GM12878 (cell line): Measurements from ENCODE around the gene TP73. TPM values are rescaled to one million over a fixed set of nuclear protein-coding genes. Genes with fewer than 3 reads are reported as not detected.
A peak's percentile ranks its signal among the peaks of the same experiment; 100 is the strongest.

ENCODE experiments used
- ATAC-seq: fragments of 200-7000 bp; cut with Tn5 transposase; 3 replicates; pipeline ENCODE4 v1.9.1; 2020; ENCODE audit warnings: mild to moderate bottlenecking, moderate library complexity
- BruUV-seq: library from RNA; stranded (reverse); fragments of 400-500 nt; replicated peaks from 2 replicates; lab custom pipeline; 2021; lab: Mats Ljungman, UMichigan
- CTCF ChIA-PET: fragments of 300-600 bp; sonication (Branson Sonifier 250); formaldehyde crosslinking; extraction: SDS; loops from one replicate; lab custom pipeline; 2021; ENCODE audit warnings: inconsistent platforms; lab: Yijun Ruan, JAX
- POLR2A ChIA-PET: fragments of 350-600 bp; formaldehyde crosslinking; extraction: SDS; loops from one replicate; lab custom pipeline; 2021; ENCODE audit warnings: inconsistent platforms; lab: Charles Lee
- RAD21 ChIA-PET: fragments of 300-600 bp; sonication (Branson Sonifier 250); formaldehyde crosslinking; loops from one replicate; lab custom pipeline; 2023; ENCODE audit warnings: antibody characterized with exemption; ENCODE audit not compliant: unreplicated experiment; lab: Charles Lee
- SMC1A ChIA-PET: fragments of 300-600 bp; sonication (Branson Sonifier 250); formaldehyde crosslinking; loops from one replicate; lab custom pipeline; 2023; ENCODE audit not compliant: unreplicated experiment, uncharacterized antibody; lab: Charles Lee
- DNase-seq: peaks from one replicate; pipeline ENCODE4 v3.0.0-alpha.2; 2011; ENCODE audit warnings: low read depth, low spot score
- FAIRE-seq: peaks from 3 replicates; lab custom pipeline; 2011; peaks lifted over from hg19 to GRCh38; lab: Jason Lieb, UNC
- H2AFZ ChIP-seq: 2 replicates; pipeline ENCODE4 v1.6.0; 2011; ENCODE audit warnings: low read depth, low read length, control low read depth; ENCODE audit not compliant: control insufficient read depth
- H3K27ac ChIP-seq: 2 replicates; pipeline ENCODE4 v1.5.1; 2011; ENCODE audit warnings: control low read depth; ENCODE audit not compliant: control insufficient read depth, insufficient read depth
- H3K27me3 ChIP-seq, 2 experiments: replicated peaks in 1 of 2; 2 replicates each; pipeline versions ENCODE4 v1.6.0 to v1.6.1; 2011; ENCODE audit warnings: low read length in 1 of 2; ENCODE audit not compliant: control insufficient read depth in 2 of 2, insufficient read depth in 2 of 2
- H3K36me3 ChIP-seq, 2 experiments: 2 replicates each; pipeline ENCODE4 v1.5.1; 2011; ENCODE audit warnings: low read length in 1 of 2; ENCODE audit not compliant: control insufficient read depth in 2 of 2, insufficient read depth in 2 of 2
- H3K4me1 ChIP-seq: 2 replicates; pipeline ENCODE4 v1.6.1; 2011; ENCODE audit warnings: mild to moderate bottlenecking, low read length, moderate library complexity, mixed read lengths; ENCODE audit not compliant: control insufficient read depth, insufficient read depth
- H3K4me2 ChIP-seq: 2 replicates; pipeline ENCODE4 v1.6.0; 2011; ENCODE audit warnings: control low read depth; ENCODE audit not compliant: control insufficient read depth, insufficient read depth
- H3K4me3 ChIP-seq: fragments of 200-600 bp; sonication (generic); 2 replicates; pipeline ENCODE4 v1.5.1; 2016
- H3K79me2 ChIP-seq: 2 replicates; pipeline ENCODE4 v1.6.0; 2011; ENCODE audit warnings: low read length; ENCODE audit not compliant: control insufficient read depth, insufficient read depth
- H3K9ac ChIP-seq: 2 replicates; pipeline ENCODE4 v1.8.0; 2011; ENCODE audit warnings: low read length, control low read depth, mixed read lengths; ENCODE audit not compliant: control insufficient read depth, insufficient read depth
- H3K9me3 ChIP-seq: replicated peaks from 3 replicates; pipeline ENCODE4 v1.5.1; 2011; ENCODE audit warnings: mild to moderate bottlenecking, low read length; ENCODE audit not compliant: control insufficient read depth, insufficient read depth
- H4K20me1 ChIP-seq: 2 replicates; pipeline ENCODE4 v1.6.0; 2011; ENCODE audit not compliant: control insufficient read depth, insufficient read depth
- BHLHE40 ChIP-seq, 2 experiments: fragments of 450-650 bp in 1 of 2; IDR thresholded peaks; 2 replicates each; pipeline ENCODE4 v1.6.1; 2011 to 2017; ENCODE audit warnings: low read depth in 2 of 2, borderline replicate concordance in 1 of 2, improper control_type of control experiment in 1 of 2, low read length in 1 of 2, mild to moderate bottlenecking in 1 of 2
- BRCA1 ChIP-seq: IDR thresholded peaks from 2 replicates; pipeline ENCODE4 v1.6.1; 2011; ENCODE audit warnings: low read depth, low read length, improper control_type of control experiment
- CTCF ChIP-seq, 3 experiments: IDR thresholded peaks in 2 of 3; conservative IDR thresholded peaks in 1 of 3; 2 replicates each; pipeline ENCODE4 v1.5.1; 2011; ENCODE audit warnings: low read depth in 3 of 3, low read length in 3 of 3, mild to moderate bottlenecking in 3 of 3, control low read depth in 2 of 3, moderate library complexity in 2 of 3, inconsistent platforms in 1 of 3, mixed read lengths in 1 of 3; ENCODE audit not compliant: control insufficient read depth in 2 of 3, insufficient read depth in 1 of 3; ENCODE audit errors: extremely low read depth in 1 of 3
- HDGF ChIP-seq: fragments of 450-650 bp; IDR thresholded peaks from 2 replicates; pipeline ENCODE4 v1.6.1; 2016; ENCODE audit warnings: antibody characterized with exemption
- POLR2AphosphoS5 ChIP-seq: IDR thresholded peaks from 2 replicates; pipeline ENCODE4 v1.6.1; 2011; ENCODE audit warnings: mild to moderate bottlenecking, low read length, inconsistent platforms
- SIX5 ChIP-seq: IDR thresholded peaks from 2 replicates; pipeline ENCODE4 v1.6.1; 2011; ENCODE audit warnings: mild to moderate bottlenecking, low read depth, low read length, moderate library complexity; ENCODE audit not compliant: severe bottlenecking
- SMAD5 ChIP-seq: IDR thresholded peaks from 2 replicates; pipeline ENCODE4 v1.6.1; 2016; ENCODE audit warnings: antibody characterized with exemption, low read depth
- SMARCA5 ChIP-seq: fragments of 450-650 bp; IDR thresholded peaks from 2 replicates; pipeline ENCODE4 v1.6.1; 2017; ENCODE audit warnings: mild to moderate bottlenecking
- STAT3 ChIP-seq: IDR thresholded peaks from 2 replicates; pipeline ENCODE4 v1.6.1; 2011; ENCODE audit warnings: low read depth, low read length, improper control_type of control experiment
- YY1 ChIP-seq: IDR thresholded peaks from 2 replicates; pipeline ENCODE4 v1.6.1; 2011; ENCODE audit warnings: low read depth, mild to moderate bottlenecking, low read length
- ZNF217 ChIP-seq: fragments of 450-650 bp; IDR thresholded peaks from 2 replicates; pipeline ENCODE4 v1.6.1; 2017; ENCODE audit warnings: antibody characterized with exemption, mild to moderate bottlenecking
- ZNF384 ChIP-seq: IDR thresholded peaks from 2 replicates; pipeline ENCODE4 v1.6.1; 2012; ENCODE audit warnings: low read depth, mild to moderate bottlenecking, low read length, improper control_type of control experiment, borderline replicate concordance
- WGBS: methylation state at CpG from one replicate; pipeline ENCODE4 v1.1.6; 2016; ENCODE audit warnings: low lambda C conversion rate; ENCODE audit not compliant: insufficient replicate concordance, insufficient coverage; ENCODE audit errors: missing lambda C conversion rate; 5-methylcytosine and 5-hydroxymethylcytosine counted together
- in situ Hi-C: fragments of 300-500 bp; cut with MboI; formaldehyde crosslinking; loops from 9 replicates; pipeline ENCODE4 v1.14.3; 2018; ENCODE audit warnings: mixed read lengths
- intact Hi-C: fragments of 100-400 bp; cut with micrococcal nuclease; formaldehyde crosslinking; loops from one replicate; pipeline ENCODE4 v1.14.2; 2022; ENCODE audit not compliant: unreplicated experiment
- polyA plus RNA-seq, 11 experiments: library from polyadenylated mRNA; depleted of rRNA in 4 of 11; unstranded in 6 of 11; stranded (reverse) in 5 of 11; fragments of >200 nt; fragmentation: Nextera tagmentation in 4 of 11; fragmentation: Illumina TruSeq in 1 of 11; extraction: Ambion mirVana in 4 of 11; extraction: Trizol in 1 of 11; gene quantifications; 1 replicate in 1 of 11; 2 replicates in 10 of 11; pipeline versions ENCODE4 v1.2.1 to v1.2.3, GENCODE V29; 2011 to 2016; ENCODE audit warnings: inconsistent platforms in 2 of 11, missing spikeins in 2 of 11, low read depth in 1 of 11
- total RNA-seq, 4 experiments: library from RNA; depleted of rRNA in 3 of 4; stranded (reverse); fragments of >200 nt in 3 of 4; fragmentation: Illumina TruSeq in 1 of 4; extraction: Trizol in 1 of 4; gene quantifications; 2 replicates each; pipeline versions ENCODE4 v1.2.1 to v1.2.3, GENCODE V29; 2013 to 2021

The TP73 gene
- total and polyA plus RNA-seq, 10 of the 15 experiments (the other 5 are each of a cell fraction or from before 2014, with no cell fraction given), result 0.08 to 54.2 (median 14.9) TPM

GRCh38 chr1:3676581-3677470, 24.5 kb downstream of the TP73 start (continued):
- peak; percentile 87 for TF ChIP-seq SMARCA5
- no peak; the same call in 1 of the 2 replicates for TF ChIP-seq HDGF
- no peak for TF ChIP-seq BRCA1
- TF ChIP-seq STAT3, result peak; percentile 81; the same call in 1 of the 2 replicates
- no peak for TF ChIP-seq SIX5
- no peak; the same call in 1 of the 2 replicates for TF ChIP-seq ZNF217
- TF ChIP-seq POLR2AphosphoS5, result peak; percentile 76
- peak; percentile 43 to 58 (median 52) for TF ChIP-seq CTCF (IDR thresholded peaks at IDR 0.05 in 2 of 3, conservative IDR thresholded peaks at IDR 0.05 in 1 of 3; ENCODE audit: control insufficient read depth in 2 of 3, extremely low read depth in 1 of 3, insufficient read depth in 1 of 3, low read depth in 3 of 3, low read length in 3 of 3)

GRCh38 chr1:3677484-3677883, 25.2 kb downstream of the TP73 start:
- DNase-seq, result no peak
- FAIRE-seq, result peak; percentile 81
- CTCF ChIA-PET, result interaction anchor here (1.1 to 3.8 kb wide), 9 partner anchors 11 to 58 kb away, joined by 3 to 63 read pairs (median 7); partner anchors contain the start of genes TP73 and WRAP73
- Histone ChIP-seq H3K27me3 (no peaks in the 10 kb centered on the region), H2AFZ (no peak overlapping the region), H3K79me2 (peaks cover 67% of the 10 kb centered on the region), H3K36me3 (peaks cover 0 to 17% of the 10 kb centered on the region in 2 experiments; a peak in 3 of 4 replicates), H3K4me2 (peak overlapping the region; percentile 92), H4K20me1 (no peaks in the 10 kb centered on the region; the same call in 1 of the 2 replicates), H3K27ac (peak overlapping the region; percentile 89), H3K9ac (peak overlapping the region; percentile 49; the same call in 1 of the 2 replicates), H3K4me3 (peak overlapping the region; percentile 31; the same call in 1 of the 2 replicates), H3K9me3 (no peaks in the 10 kb centered on the region), H3K4me1 (peaks cover 71% of the 10 kb centered on the region)
- RAD21 ChIA-PET, result interaction anchor here (0.6 to 3.8 kb wide), 13 partner anchors 11 to 1092 kb away, joined by 3 to 80 read pairs (median 5); partner anchors contain the start of genes TP73 and WRAP73
- in situ Hi-C loops (no loop called here), intact Hi-C loops (loop anchor here (1.0 kb wide), 2 partner anchors 10 to 21 kb away; no protein-coding TSS in a partner anchor)
- TF ChIP-seq BHLHE40 (IDR thresholded peaks at IDR 0.05; ENCODE audit: borderline replicate concordance in 1 of 2, low read depth in 2 of 2, low read length in 1 of 2), result peak in 1 of 2 experiments; percentile 27; a peak in 1 of 4 replicates
- TF ChIP-seq SMAD5, result peak; percentile 13; the same call in 1 of the 2 replicates
- TF ChIP-seq ZNF384, result peak; percentile 65; the same call in 1 of the 2 replicates
- no peak for TF ChIP-seq YY1
- SMC1A ChIA-PET, result interaction anchor here (1.3 to 3.2 kb wide), 5 partner anchors 12 to 47 kb away, joined by 3 to 54 read pairs (median 9); partner anchors contain the start of genes TP73 and WRAP73
- peak; percentile 0 for ATAC-seq
- BruUV-seq, result no TSS peak
- POLR2A ChIA-PET, result interaction anchor here (0.6 to 3.9 kb wide), 7 partner anchors 9 to 29 kb away, joined by 3 to 71 read pairs (median 8); partner anchors contain the start of genes TP73 and WRAP73
- WGBS, result 2% methylated on average over 5 of the region's 5 CpGs
